GM19099 (cell line): Measurements from ENCODE around the gene CEACAM5.

ENCODE experiments used
- POLR2A ChIP-seq: IDR thresholded peaks from 3 replicates; pipeline ENCODE4 v1.6.1; 2011; ENCODE audit warnings: low read depth; ENCODE audit not compliant: insufficient read length; ENCODE audit errors: extremely low read depth

The CEACAM5 gene

GRCh38 chr19:41707871-41708371, 505 bp upstream of the CEACAM5 start:
- no peak for TF ChIP-seq POLR2A

GRCh38 chr19:41709951-41710645, 1.7 kb downstream of the CEACAM5 start:
- TF ChIP-seq POLR2A, result no peak

DNA sequence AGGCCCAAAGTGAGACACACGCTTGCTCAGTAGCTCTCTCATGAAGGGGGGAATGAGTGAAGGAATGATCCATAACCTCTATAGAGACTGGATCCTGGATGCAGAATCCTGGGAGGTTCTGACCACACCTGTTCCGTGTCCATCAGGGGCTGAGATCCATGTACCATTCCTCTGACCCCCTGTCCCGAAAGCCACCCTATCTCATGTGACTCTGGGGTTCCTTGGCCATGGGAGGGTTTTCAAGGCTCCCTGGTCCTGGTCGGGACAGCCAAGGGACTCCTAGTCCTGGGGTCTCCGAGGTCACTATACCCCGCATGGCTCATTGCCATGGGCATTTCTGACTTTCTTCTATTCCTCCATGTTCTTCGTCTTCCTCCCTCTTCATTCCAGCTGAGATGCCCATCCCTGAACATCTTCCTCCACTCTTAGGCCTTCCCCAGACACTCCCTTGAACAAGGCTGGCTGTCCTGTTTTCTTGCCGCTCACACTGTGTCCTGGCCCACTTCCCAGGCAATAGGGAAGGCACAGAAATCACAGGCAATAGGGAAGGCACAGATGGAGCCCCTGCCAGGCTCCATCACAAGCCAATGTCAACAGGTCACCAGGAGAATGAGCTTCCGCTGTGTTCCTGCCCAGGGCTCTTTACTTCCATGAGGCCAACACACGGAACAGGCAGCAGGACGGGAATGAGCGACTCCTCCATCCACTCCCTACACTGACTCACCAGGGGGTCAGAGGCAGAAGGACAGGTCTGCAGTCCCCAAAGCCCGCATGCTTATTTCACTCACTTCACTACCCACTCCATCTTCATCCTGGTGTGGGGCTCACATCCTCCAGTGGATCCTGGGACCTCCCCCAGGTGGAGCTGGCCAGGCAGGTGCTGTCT, 3.2 kb downstream of the CEACAM5 start:
- TF ChIP-seq POLR2A, result no peak

DNA sequence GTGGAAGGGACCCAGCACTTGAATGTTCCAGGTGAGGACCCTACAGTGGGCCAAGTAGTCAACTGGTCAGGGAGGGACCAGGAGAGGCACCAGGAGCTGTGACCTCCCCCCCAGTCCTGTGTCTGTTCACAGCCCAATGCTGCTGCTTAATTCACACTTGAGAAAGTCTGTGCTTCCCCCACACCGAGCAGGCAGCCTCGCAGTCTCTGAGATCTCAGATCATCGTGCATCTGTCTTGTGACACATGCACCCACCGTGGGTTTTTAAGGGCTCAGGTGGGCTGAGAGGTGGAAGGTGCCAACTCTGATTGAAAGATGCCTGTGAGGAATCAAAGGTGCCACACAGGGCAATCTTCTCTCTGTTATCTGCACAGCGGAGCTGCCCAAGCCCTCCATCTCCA, 6.2 kb downstream of the CEACAM5 start:
- TF ChIP-seq POLR2A, result no peak

DNA sequence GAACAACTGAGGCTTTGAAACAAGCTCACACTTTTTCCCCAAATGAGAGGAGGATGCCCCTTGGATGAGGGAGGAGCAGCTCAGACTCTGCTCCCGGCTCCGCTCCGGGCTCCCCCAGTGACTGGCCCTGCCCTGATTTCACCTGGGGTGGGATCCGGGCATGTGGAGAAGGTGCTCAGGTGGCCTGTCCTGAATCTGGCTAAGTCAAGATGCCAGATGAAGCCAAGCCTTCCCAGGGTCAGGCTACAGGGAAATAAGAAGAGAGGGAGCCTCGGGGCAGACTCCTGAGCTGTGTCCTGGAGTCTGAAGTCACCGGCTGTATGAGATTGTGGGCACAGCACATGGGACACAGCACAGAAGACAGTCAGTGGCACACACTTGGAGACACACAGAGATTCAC, 10.3 kb downstream of the CEACAM5 start:
- TF ChIP-seq POLR2A, result no peak

DNA sequence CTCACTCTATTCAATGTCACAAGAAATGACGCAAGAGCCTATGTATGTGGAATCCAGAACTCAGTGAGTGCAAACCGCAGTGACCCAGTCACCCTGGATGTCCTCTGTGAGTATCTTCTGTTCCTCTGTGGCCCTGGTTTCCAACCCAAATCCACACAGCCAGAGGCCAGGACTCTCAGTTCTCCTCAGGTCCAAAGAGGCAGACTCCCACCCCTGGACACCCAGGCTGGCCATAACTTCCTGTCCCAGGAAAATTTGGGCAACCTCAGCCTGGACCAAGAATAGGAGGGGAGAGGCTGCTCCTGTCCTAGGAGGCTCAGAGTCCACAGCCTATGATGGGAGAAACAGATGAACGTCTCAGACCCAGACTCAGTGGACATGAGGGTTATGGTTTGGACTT, 11.7 kb downstream of the CEACAM5 start:
- TF ChIP-seq POLR2A, result no peak

DNA sequence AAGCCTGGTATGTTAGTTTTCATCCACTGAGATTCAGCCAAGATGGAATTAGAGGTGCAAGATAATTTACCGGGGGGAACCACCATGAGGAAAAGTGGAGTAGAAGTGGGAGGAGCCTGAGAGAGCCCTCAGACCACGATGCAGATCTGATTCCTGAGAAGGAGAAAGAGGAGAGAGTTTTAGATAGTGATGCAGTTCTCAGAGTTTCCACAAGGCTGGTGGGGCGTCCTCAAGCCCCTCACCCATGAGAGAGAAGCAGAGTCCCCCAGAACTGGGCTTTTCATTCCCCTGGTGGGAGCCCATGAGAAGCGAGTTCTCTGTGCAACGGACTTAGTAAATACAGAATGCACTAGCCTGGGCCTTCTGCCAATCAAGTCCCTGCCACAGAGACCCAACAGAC, 18.1 kb downstream of the CEACAM5 start:
- no peak for TF ChIP-seq POLR2A

GRCh38 chr19:41734156-41734555, 25.7 kb downstream of the CEACAM5 start:
- no peak for TF ChIP-seq POLR2A

DNA sequence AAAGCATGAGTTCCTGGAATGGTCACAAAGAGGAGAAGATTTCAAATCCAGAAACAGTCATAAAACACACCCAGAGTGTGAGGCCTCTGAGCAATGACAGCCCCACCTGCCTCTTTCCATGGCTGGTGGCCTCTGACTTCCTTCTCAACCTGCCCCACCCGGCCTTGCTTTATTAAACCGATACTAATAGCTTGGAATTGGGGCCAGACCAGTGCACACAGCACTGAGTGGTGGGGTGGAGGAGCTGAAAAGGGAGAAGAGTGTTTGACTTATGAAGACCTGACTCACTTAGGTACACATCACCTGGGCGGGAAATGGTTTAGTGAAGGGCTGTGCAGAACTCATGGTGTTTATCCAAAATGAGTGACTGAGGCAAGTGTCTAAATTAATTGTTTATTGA, 26.2 kb downstream of the CEACAM5 start:
- TF ChIP-seq POLR2A, result no peak

- TF ChIP-seq POLR2A, result no peak
Observed at GRCh38 chr19:41735071-41735600, 26.7 kb downstream of the CEACAM5 start.

DNA sequence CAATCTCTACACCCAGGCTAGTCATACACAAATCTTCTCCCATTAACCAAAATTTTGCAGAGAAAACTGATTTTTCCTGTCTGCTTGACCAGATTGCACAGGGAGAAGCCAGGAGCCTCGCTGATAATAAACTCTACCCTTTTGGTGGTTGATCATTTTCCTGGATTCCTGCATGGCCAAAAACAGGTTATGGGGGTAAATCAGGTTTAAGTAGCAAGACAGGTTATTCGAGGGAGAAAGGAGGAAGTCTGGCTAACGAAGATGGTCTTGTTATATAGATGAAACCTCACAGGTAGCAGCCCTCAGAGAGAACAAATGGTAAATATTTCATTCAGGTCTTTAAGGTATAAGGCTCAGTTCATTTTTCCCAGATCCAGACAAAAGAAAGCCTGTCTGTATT, 30.9 kb downstream of the CEACAM5 start:
- no peak for TF ChIP-seq POLR2A

DNA sequence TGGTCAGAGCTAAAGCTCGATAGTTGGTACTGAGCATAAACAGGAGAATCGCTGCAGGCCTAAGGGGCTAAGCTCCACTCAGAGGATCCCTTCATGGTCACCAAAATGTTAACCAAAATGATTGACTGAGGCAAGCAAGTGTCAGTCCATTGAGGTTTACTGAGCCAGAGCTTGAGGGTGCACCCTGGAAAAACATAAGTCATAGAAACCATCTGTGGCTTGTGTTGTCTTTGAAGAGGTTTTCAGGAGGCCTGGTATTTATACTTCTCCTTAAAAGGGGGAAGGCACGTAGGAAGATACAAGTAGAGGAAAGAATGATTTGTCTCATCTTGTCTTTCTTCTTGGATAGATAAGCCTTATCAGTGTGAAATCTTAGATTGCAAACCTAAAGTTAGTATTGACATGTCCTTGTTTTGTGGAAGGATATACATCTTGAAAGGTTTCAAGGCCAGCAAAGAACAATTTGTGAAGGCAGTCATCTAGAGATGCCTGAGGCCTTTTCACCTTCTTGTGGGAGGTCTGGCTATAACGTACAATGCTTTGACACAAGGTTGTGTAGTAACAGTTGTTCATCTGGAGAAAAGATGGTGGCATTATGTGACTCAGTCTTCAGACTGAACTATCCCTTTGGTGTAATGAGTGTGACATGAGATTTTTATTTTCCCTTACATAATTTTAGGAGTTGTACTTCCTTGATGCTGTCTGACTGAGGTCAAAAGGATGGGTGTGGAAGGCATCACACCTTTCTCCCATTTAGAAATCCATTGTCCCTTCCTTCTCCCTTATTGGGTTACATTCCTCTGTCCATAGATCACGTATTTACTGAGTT, 32.2 kb downstream of the CEACAM5 start:
- no peak for TF ChIP-seq POLR2A

- no peak for TF ChIP-seq POLR2A
Observed at GRCh38 chr19:41741244-41741554, 32.8 kb downstream of the CEACAM5 start.

GRCh38 chr19:41744850-41745249, 36.4 kb downstream of the CEACAM5 start:
- no peak for TF ChIP-seq POLR2A

DNA sequence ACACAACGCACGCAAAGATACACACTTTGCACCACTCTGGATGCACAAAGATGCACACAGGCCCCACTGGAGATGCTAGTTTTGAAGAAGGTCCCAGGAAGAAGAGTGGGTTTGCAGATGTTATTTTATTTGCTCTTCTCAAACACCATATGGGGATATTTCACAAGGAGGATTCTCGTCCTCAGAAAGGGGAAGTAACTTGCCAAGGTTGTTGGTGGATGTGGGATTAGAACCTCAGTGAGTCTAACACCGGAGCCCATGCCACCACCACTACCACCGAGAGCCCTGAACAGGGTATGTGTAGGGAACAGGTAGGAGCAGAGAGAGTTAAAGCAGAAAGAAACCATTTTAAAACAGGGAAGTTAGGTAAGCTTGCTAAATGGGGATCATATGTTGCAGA, 37.3 kb downstream of the CEACAM5 start:
- TF ChIP-seq POLR2A, result no peak

DNA sequence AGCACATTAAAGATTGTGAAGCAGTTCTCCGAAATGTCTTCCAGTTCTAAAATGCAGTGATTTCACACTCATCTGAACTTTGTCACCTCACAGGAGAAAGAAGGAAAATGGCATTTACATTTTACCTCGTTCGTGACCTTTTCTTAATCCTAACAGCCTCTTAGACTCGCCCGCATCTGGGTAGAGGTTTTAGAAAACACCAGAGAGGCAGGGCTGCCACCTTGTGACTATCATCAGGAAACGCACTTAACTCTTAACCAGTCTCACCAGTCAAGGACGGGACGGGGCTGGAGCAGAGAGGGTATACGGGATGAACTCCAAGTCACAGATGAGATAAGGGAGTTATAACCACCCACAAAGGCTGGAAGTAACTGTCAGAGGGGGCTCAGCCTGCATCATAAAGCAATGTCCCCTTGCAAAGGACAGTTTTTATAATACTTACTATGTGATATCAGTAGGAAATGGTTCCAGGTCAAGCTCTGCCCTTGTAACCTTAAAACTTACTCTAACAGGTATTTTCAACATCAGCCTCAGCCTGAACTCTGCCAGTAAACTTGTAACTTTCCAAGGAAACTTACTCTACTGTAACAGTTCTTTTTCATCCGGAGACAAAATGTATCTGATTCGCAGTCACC, 38.3 kb downstream of the CEACAM5 start:
- no peak for TF ChIP-seq POLR2A
